SU-DHL-6 (cell line): ENCODE data around the gene ZSWIM5.

Experiments used
- CTCF ChIP-seq: fragments of 200-600 bp; sonication (generic); IDR thresholded peaks from one replicate; pipeline ENCODE4 v1.5.1; 2017; ENCODE audit warnings: antibody characterized with exemption, mild to moderate bottlenecking, low read length, moderate library complexity; ENCODE audit not compliant: insufficient read depth, poor library complexity, severe bottlenecking
- EZH2phosphoT487 ChIP-seq: fragments of 200-600 bp; sonication (generic), shearing (Covaris generic); conservative IDR thresholded peaks from 2 replicates; pipeline ENCODE4 v1.6.1; 2018; ENCODE audit warnings: mild to moderate bottlenecking, antibody characterized with exemption, low read length, moderate library complexity, mixed read lengths

DNA sequence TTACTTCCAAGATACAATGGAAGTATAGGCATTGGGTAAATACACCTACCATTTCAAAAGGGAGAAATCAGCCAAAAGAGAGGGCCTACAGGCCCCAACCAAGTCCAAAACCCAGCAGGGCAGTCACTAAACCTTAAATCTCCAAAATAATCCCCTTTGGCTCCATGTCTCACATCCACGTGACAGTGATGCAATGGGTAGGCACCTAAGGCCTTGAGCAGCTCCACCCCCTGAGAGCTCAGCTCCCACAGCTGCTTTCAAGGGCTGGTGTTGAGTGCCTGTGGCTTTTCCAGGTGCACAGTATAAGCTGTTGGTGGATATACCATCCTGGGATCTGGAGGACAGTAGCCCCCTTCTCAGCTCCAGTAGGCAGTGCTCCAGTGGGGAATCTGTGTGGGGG, 121.8 kb downstream of the ZSWIM5 start:
- TF ChIP-seq CTCF: no peak
- TF ChIP-seq EZH2phosphoT487: no peak
